K562 treated with DMSO at 1 percent for 4 hours (cell line): ENCODE measurements around the gene CGB5. TPM values are rescaled to one million over a fixed set of nuclear protein-coding genes. Genes with fewer than 3 reads are reported as not detected.

Experiments
- total RNA-seq: library from RNA; unstranded; fragments of 300-600 nt; gene quantifications from 2 replicates; pipeline ENCODE4 v1.2.3, GENCODE V29; 2022; ENCODE audit not compliant: insufficient read depth

The CGB5 gene
- total RNA-seq: not detected in 2 replicates

GRCh38 chr19:49043548-49043947 is at the start of gene CGB5:
CGB5 (plus strand) TSS chr19:49043848; CDS start chr19:49044210, 362 bp downstream.

GRCh38 chr19:49017041-49017665 is 26.5 kb upstream of the CGB5 start, which contains the start of gene LHB:
LHB (minus strand) TSS chr19:49017091; CDS start chr19:49017081, 10 bp downstream.

GRCh38 chr19:49024233-49024632 is 19.4 kb upstream of the CGB5 start, which contains the start of gene CGB3:
CGB3 (minus strand) TSS chr19:49024333; CDS start chr19:49023971, 362 bp downstream.

GRCh38 chr19:49031642-49032301 is 11.9 kb upstream of the CGB5 start, which contains the start of gene CGB2:
CGB2 (plus strand) TSS chr19:49031890; CDS start chr19:49032096, 206 bp downstream.

GRCh38 chr19:49036815-49037214 is 6.8 kb upstream of the CGB5 start, which contains the start of gene CGB1:
CGB1 (minus strand) TSS chr19:49036895; CDS start chr19:49036711, 184 bp downstream.

GRCh38 chr19:49049011-49049410 is 5.4 kb downstream of the CGB5 start, which contains the start of gene CGB8:
CGB8 (minus strand) TSS chr19:49049111; CDS start chr19:49048739, 372 bp downstream.

GRCh38 chr19:49057636-49058234 is 14.1 kb downstream of the CGB5 start, which contains the start of gene CGB7:
CGB7 (minus strand) TSS chr19:49057749; CDS start chr19:49055375, 2,374 bp downstream.

GRCh38 chr19:49064768-49065611 is 21.3 kb downstream of the CGB5 start, which contains the start of gene NTF4:
NTF4 (minus strand) TSS chr19:49064818; CDS start chr19:49061997, 2,821 bp downstream.

GRCh38 chr19:49085020-49085867 is 41.6 kb downstream of the CGB5 start, which contains the start of gene SNRNP70:
SNRNP70 (plus strand) TSS chr19:49085451; CDS start chr19:49086415, 964 bp downstream.

Other genes with a start within 250 kb of the CGB5 start
- 68.9 and 69.1 TPM in 2 replicates for gene BCAT2, start 232.8 kb upstream of the CGB5 start, total RNA-seq
- not detected in 2 replicates for gene HSD17B14, start 207.4 kb upstream of the CGB5 start, total RNA-seq
- gene PLEKHA4, start 175.2 kb upstream of the CGB5 start, total RNA-seq: 17.1 and 25.9 TPM in 2 replicates
- 85.0 and 106 TPM in 2 replicates for gene PPP1R15A, start 171.4 kb upstream of the CGB5 start, total RNA-seq
- not detected in 2 replicates for gene TULP2, start 145.1 kb upstream of the CGB5 start, total RNA-seq
- 279 and 316 TPM in 2 replicates for gene NUCB1, start 143.5 kb upstream of the CGB5 start, total RNA-seq
- 2.6 and 6.7 TPM in 2 replicates for gene DHDH, start 110.1 kb upstream of the CGB5 start, total RNA-seq
- gene BAX, start 89.0 kb upstream of the CGB5 start, total RNA-seq: 90.6 and 152 TPM in 2 replicates
- 5,415 and 5,880 TPM in 2 replicates for gene FTL, start 78.5 kb upstream of the CGB5 start, total RNA-seq
- gene GYS1, start 50.5 kb upstream of the CGB5 start, total RNA-seq: 18.0 and 22.2 TPM in 2 replicates
- 219 and 288 TPM in 2 replicates for gene RUVBL2, start 50.0 kb upstream of the CGB5 start, total RNA-seq
- gene LHB, start 26.8 kb upstream of the CGB5 start, total RNA-seq: not detected in 2 replicates
- not detected in 2 replicates for gene CGB3, start 19.5 kb upstream of the CGB5 start, total RNA-seq
- gene CGB2, start 12.0 kb upstream of the CGB5 start, total RNA-seq: not detected in 2 replicates
- gene CGB1, start 7.0 kb upstream of the CGB5 start, total RNA-seq: not detected in 2 replicates
- not detected in 2 replicates for gene CGB8, start 5.3 kb downstream of the CGB5 start, total RNA-seq
- not detected in 2 replicates for gene CGB7, start 13.9 kb downstream of the CGB5 start, total RNA-seq
- not detected in 2 replicates for gene NTF4, start 21.0 kb downstream of the CGB5 start, total RNA-seq
- gene KCNA7, start 28.9 kb downstream of the CGB5 start, total RNA-seq: not detected in 2 replicates
- 143 and 183 TPM in 2 replicates for gene SNRNP70, start 41.6 kb downstream of the CGB5 start, total RNA-seq
- gene LIN7B, start 70.5 kb downstream of the CGB5 start, total RNA-seq: 8.9 and 15.5 TPM in 2 replicates
- gene C19orf73, start 75.3 kb downstream of the CGB5 start, total RNA-seq: not detected in 2 replicates
- 17.3 and 23.0 TPM in 2 replicates for gene PPFIA3, start 75.7 kb downstream of the CGB5 start, total RNA-seq
- gene HRC, start 111.5 kb downstream of the CGB5 start, total RNA-seq: 5.1 and 5.8 TPM in 2 replicates
- 12.7 and 14.0 TPM in 2 replicates for gene TRPM4, start 113.9 kb downstream of the CGB5 start, total RNA-seq